ENCODE measurements around the gene FAM162B. TPM values are rescaled to one million over a fixed set of nuclear protein-coding genes. Genes with fewer than 3 reads are reported as not detected.

Gene FAM162B
- total RNA-seq = 31.2 and 45.2 TPM in 2 replicates

GRCh38 chr6:116764961-116765841, at the start of gene FAM162B:
Gene FAM162B, minus strand, starts transcription at chr6:116765719. Its CDS starts 143 bp downstream, at chr6:116765576.

Other genes starting within 250 kb of the FAM162B start
- not detected in 2 replicates for gene TRAPPC3L, start 220.0 kb downstream of the FAM162B start, total RNA-seq
- gene CALHM4, start 212.0 kb downstream of the FAM162B start, total RNA-seq = not detected in 2 replicates
- 32.7 and 43.8 TPM in 2 replicates for gene RWDD1, start 194.2 kb downstream of the FAM162B start, total RNA-seq
- 0.40 TPM in 1 of 2 replicates, not detected in the other for gene RSPH4A, start 149.2 kb downstream of the FAM162B start, total RNA-seq
- 4.4 and 6.9 TPM in 2 replicates for gene ZUP1, start 97.0 kb downstream of the FAM162B start, total RNA-seq
- gene KPNA5, start 84.5 kb downstream of the FAM162B start, total RNA-seq = 3.1 and 9.3 TPM in 2 replicates
- not detected in 2 replicates for gene GPRC6A, start 63.4 kb upstream of the FAM162B start, total RNA-seq
- gene RFX6, start 111.5 kb upstream of the FAM162B start, total RNA-seq = not detected in 2 replicates

Data from epithelial cell of alveolus of lung (primary cell).